ENCODE measurements around the gene CENPP. TPM values are rescaled to one million over a fixed set of nuclear protein-coding genes. Genes with fewer than 3 reads are reported as not detected.

Gene CENPP
- total RNA-seq, 1 experiment from 2014 or later, result 4.2 TPM

DNA sequence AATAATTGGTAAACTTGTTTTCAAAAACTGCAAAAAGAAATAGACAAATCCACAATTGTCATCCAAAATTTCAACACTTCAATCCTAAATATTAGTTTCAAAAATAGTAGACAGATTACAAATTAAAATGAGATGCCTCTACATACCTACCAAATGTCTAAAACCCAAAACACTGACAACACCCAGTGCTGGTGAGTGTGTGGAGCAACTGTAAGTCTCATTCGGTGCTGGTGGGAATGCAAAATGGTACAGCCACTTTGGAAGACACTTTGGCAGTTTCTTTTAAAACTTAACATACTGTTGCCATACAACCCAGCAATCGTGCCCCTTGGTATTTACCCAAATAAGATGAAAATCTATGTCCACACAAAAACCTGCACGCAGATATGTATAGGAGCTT lies 203.4 kb downstream of the CENPP start:
- Mint-ChIP-seq H3K27me3 (ENCODE audit: insufficient read depth, unreplicated experiment) (no peaks in the 10 kb centered on the region), H3K4me3 (ENCODE audit: unreplicated experiment) (no peak overlapping the region), H3K27ac (ENCODE audit: low read depth, unreplicated experiment) (no peak overlapping the region), H3K4me1 (ENCODE audit: insufficient read depth, unreplicated experiment) (no peaks in the 10 kb centered on the region), H3K36me3 (ENCODE audit: insufficient read depth, unreplicated experiment) (no peaks in the 10 kb centered on the region), H3K9me3 (ENCODE audit: unreplicated experiment) (peaks cover 21% of the 10 kb centered on the region)
- intact Hi-C loops (cut with micrococcal nuclease), result no loop called here
- DNase-seq (ENCODE audit: unreplicated experiment), result no peak
- TF ChIP-seq, protein P1, sequence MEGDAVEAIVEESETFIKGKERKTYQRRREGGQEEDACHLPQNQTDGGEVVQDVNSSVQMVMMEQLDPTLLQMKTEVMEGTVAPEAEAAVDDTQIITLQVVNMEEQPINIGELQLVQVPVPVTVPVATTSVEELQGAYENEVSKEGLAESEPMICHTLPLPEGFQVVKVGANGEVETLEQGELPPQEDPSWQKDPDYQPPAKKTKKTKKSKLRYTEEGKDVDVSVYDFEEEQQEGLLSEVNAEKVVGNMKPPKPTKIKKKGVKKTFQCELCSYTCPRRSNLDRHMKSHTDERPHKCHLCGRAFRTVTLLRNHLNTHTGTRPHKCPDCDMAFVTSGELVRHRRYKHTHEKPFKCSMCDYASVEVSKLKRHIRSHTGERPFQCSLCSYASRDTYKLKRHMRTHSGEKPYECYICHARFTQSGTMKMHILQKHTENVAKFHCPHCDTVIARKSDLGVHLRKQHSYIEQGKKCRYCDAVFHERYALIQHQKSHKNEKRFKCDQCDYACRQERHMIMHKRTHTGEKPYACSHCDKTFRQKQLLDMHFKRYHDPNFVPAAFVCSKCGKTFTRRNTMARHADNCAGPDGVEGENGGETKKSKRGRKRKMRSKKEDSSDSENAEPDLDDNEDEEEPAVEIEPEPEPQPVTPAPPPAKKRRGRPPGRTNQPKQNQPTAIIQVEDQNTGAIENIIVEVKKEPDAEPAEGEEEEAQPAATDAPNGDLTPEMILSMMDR (IDR thresholded peaks at IDR 0.05; ENCODE audit: unreplicated experiment), result no peak
- POLR2A ChIA-PET, result interaction anchor here (0.6 kb wide), 1 partner anchor 8 kb away, joined by 3 read pairs; no protein-coding TSS in a partner anchor
- CTCF ChIA-PET, result no interaction called here
- BruUV-seq (replicated peaks), result no TSS peak

DNA sequence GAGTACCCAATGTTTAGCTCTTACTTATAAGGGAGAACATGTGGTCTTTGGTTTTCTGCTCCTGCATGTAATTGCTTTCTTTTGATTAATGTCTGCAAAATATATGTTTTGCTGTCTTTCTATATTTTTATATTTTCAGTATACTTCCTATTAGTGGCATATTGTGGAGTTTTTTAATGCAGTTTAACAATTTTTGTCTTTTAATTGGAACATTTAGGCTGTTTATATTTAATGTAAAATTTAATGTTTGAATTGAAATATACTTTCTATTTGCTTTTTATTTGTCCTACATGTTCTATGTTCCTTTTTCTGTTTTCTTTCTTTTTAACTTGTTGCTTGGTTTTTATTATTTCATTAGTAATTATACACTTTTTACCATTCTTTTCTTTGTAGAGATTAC lies 205.1 kb downstream of the CENPP start:
- TF ChIP-seq, protein P1 (IDR thresholded peaks at IDR 0.05; ENCODE audit: unreplicated experiment), result no peak
- no peak for DNase-seq (ENCODE audit: unreplicated experiment)
- POLR2A ChIA-PET, result no interaction called here
- Mint-ChIP-seq H3K9me3 (ENCODE audit: unreplicated experiment) (peaks cover 21% of the 10 kb centered on the region), H3K4me1 (ENCODE audit: insufficient read depth, unreplicated experiment) (no peaks in the 10 kb centered on the region), H3K36me3 (ENCODE audit: insufficient read depth, unreplicated experiment) (no peaks in the 10 kb centered on the region), H3K27me3 (ENCODE audit: insufficient read depth, unreplicated experiment) (no peaks in the 10 kb centered on the region), H3K4me3 (ENCODE audit: unreplicated experiment) (no peak overlapping the region), H3K27ac (ENCODE audit: low read depth, unreplicated experiment) (no peak overlapping the region)
- no TSS peak for BruUV-seq (replicated peaks)
- CTCF ChIA-PET, result no interaction called here
- intact Hi-C loops (cut with micrococcal nuclease), result no loop called here

DNA sequence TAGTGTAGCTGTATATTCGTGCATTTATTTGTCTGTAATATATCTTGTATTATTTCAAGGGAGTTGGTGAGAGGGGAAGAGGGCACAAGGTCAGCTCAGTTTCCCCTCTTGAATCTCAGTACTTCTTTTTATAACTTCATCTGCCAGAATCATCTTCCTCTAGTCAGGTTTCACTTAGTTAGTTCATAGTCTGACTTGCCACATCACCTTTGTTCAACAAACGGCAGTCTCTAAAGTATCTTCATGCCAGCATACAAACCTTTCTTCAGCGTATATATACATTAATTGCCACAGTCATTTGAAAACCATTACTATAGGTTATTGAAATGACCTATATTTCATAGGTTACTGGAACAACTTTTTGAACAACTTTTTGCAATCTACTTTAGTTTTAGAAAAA lies 208.5 kb downstream of the CENPP start:
- POLR2A ChIA-PET, result interaction anchor here (0.9 to 2.1 kb wide), 3 partner anchors 9 to 28 kb away, joined by 3 to 6 read pairs (median 4); no protein-coding TSS in a partner anchor
- Mint-ChIP-seq H3K9me3 (ENCODE audit: unreplicated experiment) (peaks cover 21% of the 10 kb centered on the region), H3K27me3 (ENCODE audit: insufficient read depth, unreplicated experiment) (no peaks in the 10 kb centered on the region), H3K36me3 (ENCODE audit: insufficient read depth, unreplicated experiment) (no peaks in the 10 kb centered on the region), H3K4me3 (ENCODE audit: unreplicated experiment) (no peak overlapping the region), H3K27ac (ENCODE audit: low read depth, unreplicated experiment) (no peak overlapping the region), H3K4me1 (ENCODE audit: insufficient read depth, unreplicated experiment) (no peaks in the 10 kb centered on the region)
- intact Hi-C loops (cut with micrococcal nuclease), result no loop called here
- no peak for DNase-seq (ENCODE audit: unreplicated experiment)
- no TSS peak for BruUV-seq (replicated peaks)
- CTCF ChIA-PET, result interaction anchor here (1.1 kb wide), 2 partner anchors 11 to 13 kb away, joined by 3 read pairs; no protein-coding TSS in a partner anchor
- TF ChIP-seq, protein P1 (IDR thresholded peaks at IDR 0.05; ENCODE audit: unreplicated experiment), result no peak

DNA sequence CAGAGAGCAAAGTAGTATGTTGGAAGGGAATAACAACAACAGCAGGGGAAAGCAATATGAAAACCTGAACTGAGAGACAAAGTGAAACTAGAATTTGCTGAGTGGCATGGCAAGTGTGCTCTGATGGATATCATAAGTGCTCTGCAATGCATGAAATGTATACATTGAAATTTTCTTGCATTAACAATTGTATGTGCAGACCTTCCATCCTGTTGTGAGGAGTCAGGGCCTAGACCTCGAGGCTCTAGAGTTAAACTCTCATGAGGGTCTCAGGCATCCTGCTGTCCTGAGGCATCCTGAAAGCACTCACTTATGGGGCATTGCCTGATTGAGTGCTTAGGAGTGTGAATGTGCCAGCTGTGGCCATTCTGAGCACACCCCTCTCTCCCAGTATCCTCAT lies 208.9 kb downstream of the CENPP start:
- no peaks in the 10 kb centered on the region for H3K27me3 Mint-ChIP-seq (ENCODE audit: insufficient read depth, unreplicated experiment)
- ChIA-PET CTCF (interaction anchor here (1.1 kb wide), 2 partner anchors 10 to 13 kb away, joined by 3 read pairs; no protein-coding TSS in a partner anchor), POLR2A (interaction anchor here (0.9 to 2.1 kb wide), 5 partner anchors 9 to 67 kb away, joined by 3 to 6 read pairs (median 4); no protein-coding TSS in a partner anchor)
- H3K36me3 Mint-ChIP-seq (ENCODE audit: insufficient read depth, unreplicated experiment), result no peaks in the 10 kb centered on the region
- intact Hi-C loops (cut with micrococcal nuclease), result no loop called here
- BruUV-seq (replicated peaks), result no TSS peak
- DNase-seq (ENCODE audit: unreplicated experiment), result no peak
- H3K27ac Mint-ChIP-seq (ENCODE audit: low read depth, unreplicated experiment), result no peak overlapping the region
- TF ChIP-seq, protein P1 (IDR thresholded peaks at IDR 0.05; ENCODE audit: unreplicated experiment), result no peak
- H3K4me1 Mint-ChIP-seq (ENCODE audit: insufficient read depth, unreplicated experiment), result no peaks in the 10 kb centered on the region
- no peak overlapping the region for H3K4me3 Mint-ChIP-seq (ENCODE audit: unreplicated experiment)
- H3K9me3 Mint-ChIP-seq (ENCODE audit: unreplicated experiment), result peaks cover 21% of the 10 kb centered on the region

All from MCF 10A (cell line).